IPS DF 6.9 (cell line): ENCODE data around the gene ANKRD42.
A peak's percentile ranks its signal among the peaks of the same experiment; 100 is the strongest.

Source experiments
- DNase-seq: peaks from one replicate; pipeline ENCODE4 v3.0.0-alpha.2; 2013; ENCODE audit warnings: low read depth, low spot score
- H3K27ac ChIP-seq: one replicate; pipeline ENCODE4 v1.5.1; 2013; ENCODE audit warnings: low read length, control low read depth
- H3K27me3 ChIP-seq: 2 replicates; pipeline ENCODE4 v1.6.1; 2013; ENCODE audit warnings: mild to moderate bottlenecking, low read length; ENCODE audit not compliant: control insufficient read depth, insufficient read depth
- H3K36me3 ChIP-seq: 2 replicates; pipeline ENCODE4 v1.6.1; 2013; ENCODE audit warnings: low read length; ENCODE audit not compliant: control insufficient read depth, insufficient read depth
- H3K4me1 ChIP-seq: 2 replicates; pipeline ENCODE4 v1.6.1; 2013; ENCODE audit warnings: low read length; ENCODE audit not compliant: control insufficient read depth, insufficient read depth
- H3K4me3 ChIP-seq: 2 replicates; pipeline ENCODE4 v1.5.1; 2013; ENCODE audit warnings: mild to moderate bottlenecking, low read length
- H3K9me3 ChIP-seq: 2 replicates; pipeline ENCODE4 v1.6.1; 2013; ENCODE audit warnings: low read length, inconsistent platforms; ENCODE audit not compliant: control insufficient read depth, insufficient read depth
- WGBS: extraction: QIAGEN DNeasy Blood & Tissue Kit; methylation state at CpG from one replicate; pipeline ENCODE4 v1.1.7; 2013; ENCODE audit warnings: mixed read lengths, missing lambda C conversion rate; ENCODE audit not compliant: insufficient read length, insufficient coverage; 5-methylcytosine and 5-hydroxymethylcytosine counted together

ANKRD42 gene

DNA sequence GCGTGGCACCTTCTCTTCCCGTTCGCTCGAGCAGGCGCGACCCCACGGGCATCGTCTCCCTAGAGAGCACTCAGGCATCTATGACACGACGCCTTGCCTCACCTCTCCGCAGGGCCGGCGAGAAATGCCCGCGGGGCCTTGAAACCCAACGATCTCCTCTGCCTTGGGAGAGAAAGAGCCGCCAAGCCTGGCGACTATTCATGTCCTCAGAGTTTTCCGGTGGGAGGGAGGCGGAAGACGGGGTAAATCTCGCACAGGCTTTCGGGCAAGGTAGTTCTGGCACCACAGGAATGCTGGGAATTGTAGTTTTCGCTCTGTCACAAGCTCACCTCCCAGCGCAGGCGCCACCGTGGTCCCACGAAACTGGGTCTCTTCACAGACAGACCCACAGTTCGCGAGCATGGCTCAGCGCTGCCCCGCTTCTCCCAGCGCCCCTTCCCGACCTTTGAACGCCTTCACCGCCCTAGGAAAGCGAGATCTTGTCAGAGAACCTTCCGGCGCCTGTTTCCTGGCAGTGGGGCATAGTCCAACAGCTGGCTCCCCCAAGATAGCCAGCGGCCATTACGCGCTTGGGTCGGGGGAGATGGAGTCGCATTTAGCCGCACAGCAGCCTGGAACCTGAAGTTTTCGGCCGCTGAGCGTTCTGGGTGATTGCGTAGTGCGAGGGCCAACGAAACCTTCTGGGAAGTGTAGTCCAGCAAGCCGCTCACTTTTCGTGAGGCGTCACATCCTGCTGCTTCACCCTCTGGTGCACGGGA is 92.4 kb downstream of the ANKRD42 start, which contains the start of gene CCDC90B:
TSS of gene CCDC90B (minus strand) at position 597 of the 758 bp plus-strand sequence. CDS start at position 202, 395 bp downstream.
- Histone ChIP-seq H3K36me3 (no peaks in the 10 kb centered on the region), H3K4me3 (peak within 1 kb of the TSS; percentile 91), H3K9me3 (no peaks in the 10 kb centered on the region), H3K4me1 (no peaks in the 10 kb centered on the region), H3K27ac (no peak within 1 kb of the TSS), H3K27me3 (no peaks in the 10 kb centered on the region)
- DNase-seq: peak; percentile 96
- WGBS: no CpG with 5 or more reads among the region's 55 CpGs

DNA sequence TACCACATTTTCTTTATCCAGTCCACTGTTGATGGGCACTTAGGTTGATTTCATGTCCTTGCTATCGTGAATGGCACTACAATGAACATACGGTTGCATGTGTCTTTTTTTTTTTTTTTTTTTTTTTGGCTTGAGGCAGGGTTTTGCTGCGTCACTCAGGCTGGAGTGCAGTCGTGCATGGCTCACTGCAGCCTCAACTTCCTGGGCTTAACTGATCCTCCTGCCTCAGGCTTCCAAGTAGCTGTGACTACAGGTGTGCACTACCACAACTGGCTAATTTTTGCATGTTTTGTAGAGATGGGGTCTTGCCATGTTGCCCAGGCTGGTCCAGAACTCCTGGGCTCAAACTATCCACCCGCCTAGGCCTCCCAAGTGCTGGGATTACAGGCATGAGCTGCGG is 94.1 kb downstream of the ANKRD42 start:
- Histone ChIP-seq H3K9me3 (no peaks in the 10 kb centered on the region), H3K27me3 (no peaks in the 10 kb centered on the region), H3K27ac (no peak overlapping the region), H3K36me3 (no peaks in the 10 kb centered on the region), H3K4me3 (no peak overlapping the region), H3K4me1 (no peaks in the 10 kb centered on the region)
- DNase-seq: no peak
- no CpG with 5 or more reads among the region's 6 CpGs for WGBS

DNA sequence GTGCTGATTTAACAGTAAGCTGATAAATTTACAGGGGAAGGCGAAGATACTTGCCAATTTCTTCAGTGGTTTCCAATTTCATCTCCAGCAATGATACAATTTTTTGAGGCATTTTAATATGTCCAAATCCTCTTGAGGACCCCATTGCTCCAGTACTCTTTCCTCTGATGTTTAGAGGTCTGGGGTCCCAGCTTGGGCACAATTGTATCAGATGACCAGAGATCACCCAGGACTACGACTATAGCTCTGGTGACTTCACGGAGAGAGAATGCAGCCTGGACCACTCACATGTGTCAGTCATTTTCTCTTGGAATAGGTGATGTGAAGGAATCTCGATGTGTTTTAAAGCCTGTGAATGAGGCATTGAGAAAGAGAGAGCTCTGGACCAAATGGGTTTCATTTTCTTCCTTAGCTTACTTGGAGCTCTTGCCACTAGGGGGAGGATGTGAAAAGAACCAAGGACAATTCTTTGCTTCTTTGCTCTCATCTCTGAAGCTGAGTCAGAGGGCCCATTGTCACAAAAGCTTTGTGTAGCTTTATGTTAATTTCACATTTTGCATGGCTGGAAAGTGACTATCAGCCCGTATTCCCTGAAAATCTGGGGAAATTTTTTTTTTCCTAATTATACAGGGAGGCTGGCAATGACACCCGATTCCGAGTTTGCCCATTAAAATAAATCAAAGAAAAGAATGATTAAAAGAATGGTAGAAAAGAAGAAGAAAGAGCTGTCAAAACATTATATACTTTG is 99.4 kb downstream of the ANKRD42 start:
- no CpG with 5 or more reads among the region's 7 CpGs for WGBS
- H3K9me3 ChIP-seq: no peaks in the 10 kb centered on the region
- H3K27me3 ChIP-seq: no peaks in the 10 kb centered on the region
- H3K4me1 ChIP-seq: peaks cover 1% of the 10 kb centered on the region; the same call in 1 of the 2 replicates
- H3K36me3 ChIP-seq: no peaks in the 10 kb centered on the region
- H3K4me3 ChIP-seq: no peak overlapping the region
- peak; percentile 48 for DNase-seq
- H3K27ac ChIP-seq: no peak overlapping the region

DNA sequence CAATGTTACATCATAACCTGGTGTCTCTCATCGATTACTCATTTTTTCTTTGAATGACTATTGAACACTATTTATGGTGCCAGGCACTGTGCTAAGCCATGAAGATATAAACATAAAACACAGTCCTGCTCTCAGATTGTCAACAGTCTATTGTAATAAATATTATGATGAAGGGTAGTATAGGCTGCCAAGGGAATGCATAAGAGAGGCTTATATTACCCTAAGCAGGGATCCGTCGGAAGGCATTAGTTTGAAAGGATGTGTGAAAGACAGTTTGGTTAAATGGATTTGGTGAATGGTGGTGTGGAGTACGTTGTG is 99.9 kb downstream of the ANKRD42 start:
- 100% methylated on average over 3 of the region's 4 CpGs for WGBS
- Histone ChIP-seq H3K4me1 (peaks cover 1% of the 10 kb centered on the region; the same call in 1 of the 2 replicates), H3K4me3 (no peak overlapping the region), H3K36me3 (no peaks in the 10 kb centered on the region), H3K9me3 (no peaks in the 10 kb centered on the region), H3K27me3 (no peaks in the 10 kb centered on the region), H3K27ac (no peak overlapping the region)
- DNase-seq: no peak

DNA sequence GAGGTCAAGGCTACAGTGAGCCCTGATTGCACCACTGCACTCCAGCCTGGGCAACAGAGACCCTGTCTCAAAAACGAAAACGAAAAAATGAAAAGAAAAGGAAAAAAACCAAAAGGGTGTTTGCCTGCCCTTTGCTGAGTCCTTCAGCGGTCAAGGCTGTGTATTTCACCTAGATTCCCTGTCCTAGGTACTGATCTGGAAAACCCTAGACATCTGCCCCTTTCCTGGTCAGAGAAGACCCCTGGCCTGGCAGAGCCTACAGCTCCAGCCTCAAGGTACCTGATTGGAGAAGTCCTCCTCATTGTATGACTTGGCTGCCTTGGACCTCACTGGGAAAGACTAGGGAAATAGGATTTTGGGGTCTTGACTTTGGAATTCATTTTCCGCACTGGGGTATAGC is 100.7 kb downstream of the ANKRD42 start:
- no peaks in the 10 kb centered on the region for H3K9me3 ChIP-seq
- no peaks in the 10 kb centered on the region for H3K36me3 ChIP-seq
- no peak overlapping the region for H3K4me3 ChIP-seq
- no peak for DNase-seq
- H3K27ac ChIP-seq: no peak overlapping the region
- no peaks in the 10 kb centered on the region for H3K27me3 ChIP-seq
- peaks cover 1% of the 10 kb centered on the region; the same call in 1 of the 2 replicates for H3K4me1 ChIP-seq
- no CpG with 5 or more reads among the region's 4 CpGs for WGBS
